AG04449 (cell line): ENCODE measurements around the gene ATXN7L3B.

Experiments
- CTCF ChIA-PET: fragments of 350-600 bp; formaldehyde crosslinking; extraction: SDS; loops from one replicate; lab custom pipeline; 2021; ENCODE audit warnings: antibody characterized with exemption; lab: Yijun Ruan, JAX
- POLR2A ChIA-PET: fragments of 400-600, 350-600 bp; formaldehyde crosslinking; extraction: SDS; loops from one replicate; lab custom pipeline; 2020; ENCODE audit warnings: antibody characterized with exemption, inconsistent platforms; lab: Yijun Ruan, JAX
- DNase-seq: peaks from one replicate; pipeline ENCODE4 v3.0.0-alpha.2; 2010; ENCODE audit warnings: low read depth, low spot score
- H3K4me3 ChIP-seq: 2 replicates; pipeline ENCODE4 v1.5.1; 2011; ENCODE audit warnings: low read depth, mild to moderate bottlenecking, control low read depth, low read length
- TF ChIP-seq, protein P1 (sequence below): IDR thresholded peaks from one replicate; pipeline ENCODE4 v1.5.1; 2011; ENCODE audit warnings: mild to moderate bottlenecking, moderate library complexity, low read length, control low read depth, inconsistent platforms; ENCODE audit not compliant: insufficient read depth; ENCODE audit errors: missing control alignments

The ATXN7L3B gene

DNA sequence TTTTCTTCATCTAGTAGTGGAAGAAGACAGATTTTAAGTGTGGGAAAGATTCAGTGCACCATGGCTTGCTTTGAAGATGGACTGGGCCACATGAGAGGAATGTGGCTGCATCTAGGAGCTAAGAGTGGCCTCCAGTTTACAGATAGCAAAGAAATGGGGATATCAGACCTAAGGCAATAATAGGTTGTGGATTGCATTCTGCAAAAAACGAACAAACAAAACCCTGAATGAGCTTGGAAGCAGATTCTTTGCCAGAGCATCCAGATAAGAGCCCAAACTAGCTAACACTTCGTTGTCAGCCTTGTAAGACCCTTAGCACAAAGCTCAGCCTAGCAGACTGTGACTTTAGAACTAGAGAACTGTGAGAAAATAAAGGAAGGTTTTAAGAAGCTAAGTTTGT lies 9.6 kb downstream of the ATXN7L3B start:
- no peak for DNase-seq
- no peak overlapping the region for H3K4me3 ChIP-seq
- TF ChIP-seq, protein P1, sequence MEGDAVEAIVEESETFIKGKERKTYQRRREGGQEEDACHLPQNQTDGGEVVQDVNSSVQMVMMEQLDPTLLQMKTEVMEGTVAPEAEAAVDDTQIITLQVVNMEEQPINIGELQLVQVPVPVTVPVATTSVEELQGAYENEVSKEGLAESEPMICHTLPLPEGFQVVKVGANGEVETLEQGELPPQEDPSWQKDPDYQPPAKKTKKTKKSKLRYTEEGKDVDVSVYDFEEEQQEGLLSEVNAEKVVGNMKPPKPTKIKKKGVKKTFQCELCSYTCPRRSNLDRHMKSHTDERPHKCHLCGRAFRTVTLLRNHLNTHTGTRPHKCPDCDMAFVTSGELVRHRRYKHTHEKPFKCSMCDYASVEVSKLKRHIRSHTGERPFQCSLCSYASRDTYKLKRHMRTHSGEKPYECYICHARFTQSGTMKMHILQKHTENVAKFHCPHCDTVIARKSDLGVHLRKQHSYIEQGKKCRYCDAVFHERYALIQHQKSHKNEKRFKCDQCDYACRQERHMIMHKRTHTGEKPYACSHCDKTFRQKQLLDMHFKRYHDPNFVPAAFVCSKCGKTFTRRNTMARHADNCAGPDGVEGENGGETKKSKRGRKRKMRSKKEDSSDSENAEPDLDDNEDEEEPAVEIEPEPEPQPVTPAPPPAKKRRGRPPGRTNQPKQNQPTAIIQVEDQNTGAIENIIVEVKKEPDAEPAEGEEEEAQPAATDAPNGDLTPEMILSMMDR = no peak
- ChIA-PET POLR2A (no interaction called here), CTCF (interaction anchor here (0.8 kb wide), 1 partner anchor 9 kb away, joined by 3 read pairs; no protein-coding TSS in a partner anchor)

DNA sequence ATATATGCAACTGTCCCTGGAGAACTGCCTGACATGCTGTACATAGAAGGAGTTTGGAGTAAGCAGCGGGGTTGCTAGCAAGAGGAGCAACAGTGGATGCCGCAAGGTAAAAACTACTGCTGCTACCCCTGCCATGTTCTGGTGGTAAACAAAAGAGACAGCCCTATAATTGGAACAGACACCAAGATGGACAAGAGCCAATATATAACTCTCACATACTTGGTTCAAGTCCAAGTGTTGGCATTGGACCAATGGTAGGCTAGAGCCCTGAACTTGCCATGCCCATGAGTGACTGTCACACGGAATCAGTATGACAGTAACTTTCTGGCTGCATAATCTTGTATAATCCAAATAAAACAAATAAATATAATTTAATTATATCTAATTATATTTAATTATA lies 13.7 kb downstream of the ATXN7L3B start:
- POLR2A ChIA-PET = no interaction called here

DNA sequence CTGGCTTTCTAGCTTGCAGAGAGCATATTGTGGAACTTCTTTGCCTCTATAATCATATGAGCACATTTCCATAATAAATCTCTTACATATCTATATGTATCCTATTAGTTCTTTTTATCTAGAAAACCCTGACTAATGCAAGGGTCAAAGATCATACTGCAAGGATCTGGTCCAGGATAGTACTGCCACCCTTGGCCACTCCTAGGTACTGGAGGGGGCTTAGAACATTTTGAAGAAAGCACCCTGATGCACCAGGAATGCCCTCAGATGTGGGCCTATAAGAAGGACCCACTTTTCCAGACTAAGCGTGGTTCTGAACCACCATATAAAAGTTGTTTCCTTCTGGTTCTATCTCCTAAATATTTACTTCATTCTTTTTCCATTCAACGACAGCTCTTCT lies 14.6 kb downstream of the ATXN7L3B start:
- DNase-seq = no peak
- TF ChIP-seq, protein P1 = no peak
- ChIA-PET POLR2A (no interaction called here), CTCF (no interaction called here)
- H3K4me3 ChIP-seq = no peak overlapping the region

More for the DNA sequence above, 13.7 kb downstream of the ATXN7L3B start:
- TF ChIP-seq, protein P1 = no peak
- DNase-seq = no peak
- H3K4me3 ChIP-seq = no peak overlapping the region
- CTCF ChIA-PET = no interaction called here

GRCh38 chr12:74559728-74560127 lies 22.1 kb downstream of the ATXN7L3B start:
- no peak for DNase-seq
- H3K4me3 ChIP-seq = no peak overlapping the region
- TF ChIP-seq, protein P1 = no peak
- ChIA-PET CTCF (no interaction called here), POLR2A (no interaction called here)

DNA sequence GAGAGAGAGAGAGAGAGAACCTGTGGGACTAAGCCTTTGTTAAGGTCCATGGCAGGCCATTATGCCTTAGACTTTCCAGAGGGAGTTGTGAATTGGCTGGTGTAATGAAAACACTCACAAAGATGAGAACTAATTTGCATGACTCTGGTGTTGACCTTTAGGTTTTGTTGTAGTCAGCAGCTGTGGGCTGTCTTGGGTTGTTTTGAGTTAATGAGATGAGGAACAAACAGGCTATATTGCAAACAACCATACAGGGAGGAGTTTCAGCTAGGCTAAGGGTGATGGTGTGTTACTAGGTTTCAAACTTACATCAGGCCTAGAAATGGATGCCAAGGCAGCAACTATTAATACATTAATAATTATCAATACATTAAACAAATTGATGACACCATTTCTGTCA lies 26.3 kb downstream of the ATXN7L3B start:
- H3K4me3 ChIP-seq = no peak overlapping the region
- TF ChIP-seq, protein P1 = no peak
- DNase-seq = no peak
- ChIA-PET CTCF (no interaction called here), POLR2A (no interaction called here)

DNA sequence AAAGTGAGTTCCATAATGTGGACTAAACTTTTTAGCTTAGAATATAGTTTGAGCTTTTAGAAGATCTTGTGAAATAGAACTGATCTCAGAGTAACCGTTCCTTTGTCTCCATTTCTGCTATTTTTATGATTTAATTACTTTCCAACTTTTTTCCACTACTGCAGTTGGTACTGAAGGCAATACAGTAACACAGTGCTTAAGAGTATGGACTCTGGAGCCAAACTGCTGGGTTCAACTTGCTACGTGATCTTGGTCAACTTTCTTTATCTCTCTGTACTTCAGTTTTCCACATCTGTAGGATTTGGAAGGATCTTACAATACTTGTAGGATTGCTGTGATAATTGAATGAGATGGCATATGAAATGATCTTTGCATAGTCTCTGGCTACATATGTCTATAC lies 40.9 kb downstream of the ATXN7L3B start:
- TF ChIP-seq, protein P1 = no peak
- no peak overlapping the region for H3K4me3 ChIP-seq
- DNase-seq = no peak
- POLR2A ChIA-PET = no interaction called here
- CTCF ChIA-PET = no interaction called here
